CD1c-positive myeloid dendritic cell (primary cell): ENCODE measurements around the gene EXD2.
A peak's percentile ranks its signal among the peaks of the same experiment; 100 is the strongest.
"Not testable (repeated sequence)": the region's sequence is repeated elsewhere in the genome, so short reads cannot be mapped to it uniquely, and the experiment has no call there.

Experiments used
- DNase-seq: peaks from one replicate; pipeline ENCODE4 v3.0.0-alpha.2; 2016; ENCODE audit errors: extremely low spot score

The EXD2 gene

DNA sequence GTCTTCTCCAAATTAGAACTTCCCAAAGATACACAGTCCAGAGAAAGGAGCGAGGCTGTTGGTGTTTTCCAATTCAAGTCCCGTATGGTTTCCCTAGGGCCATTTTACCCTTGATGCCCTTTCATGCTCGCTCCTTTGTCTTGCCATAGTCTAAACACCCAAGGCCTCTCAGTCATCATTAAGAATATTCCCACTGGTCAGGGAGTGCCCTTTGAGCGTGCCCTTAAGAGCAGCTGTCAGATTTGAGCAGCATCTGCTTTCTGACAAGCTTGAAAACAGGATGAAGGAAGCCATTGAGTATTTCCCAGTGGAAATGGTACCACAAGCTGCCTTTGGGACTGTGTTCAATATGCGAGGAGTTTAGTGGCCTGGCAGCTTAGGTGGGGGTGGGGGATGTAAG lies 58.3 kb downstream of the EXD2 start:
- DNase-seq: no peak

DNA sequence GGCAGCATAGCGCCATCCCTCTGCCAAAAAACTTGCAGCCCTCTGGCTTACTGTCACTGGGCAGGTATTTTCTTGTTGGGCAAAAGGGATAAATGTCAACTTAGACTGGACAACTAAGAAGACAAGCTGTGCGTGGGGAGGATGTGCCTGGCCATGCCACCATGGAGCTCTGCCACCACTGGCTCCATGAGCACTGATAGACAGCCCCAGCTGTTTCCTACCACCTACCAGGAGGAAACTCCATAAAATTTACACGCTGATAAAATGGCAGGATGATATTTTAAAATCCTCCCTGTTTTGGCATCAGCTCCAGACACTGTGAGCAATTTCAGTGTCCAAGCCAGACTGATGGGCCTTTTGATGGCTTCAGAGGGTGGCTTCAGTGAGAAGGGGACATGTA lies 61.6 kb downstream of the EXD2 start:
- no peak for DNase-seq

DNA sequence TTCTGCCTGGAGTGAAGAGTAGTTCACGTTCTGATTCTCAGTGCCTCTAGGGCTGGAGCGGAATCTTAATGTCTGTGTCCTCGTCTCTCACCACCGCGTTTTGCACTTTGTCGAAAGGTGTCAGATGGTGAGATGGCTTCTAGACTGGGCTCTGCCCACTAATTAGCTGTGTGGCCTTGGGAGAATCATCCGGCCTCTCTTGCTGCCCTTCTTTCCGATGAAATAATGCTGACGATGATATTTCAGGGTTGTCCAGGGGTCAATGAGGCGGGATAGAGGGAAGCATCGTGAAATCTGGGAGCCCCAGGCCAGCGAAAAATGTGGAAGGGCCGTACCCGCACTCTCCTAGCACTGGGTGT lies 67.8 kb downstream of the EXD2 start:
- no peak for DNase-seq

DNA sequence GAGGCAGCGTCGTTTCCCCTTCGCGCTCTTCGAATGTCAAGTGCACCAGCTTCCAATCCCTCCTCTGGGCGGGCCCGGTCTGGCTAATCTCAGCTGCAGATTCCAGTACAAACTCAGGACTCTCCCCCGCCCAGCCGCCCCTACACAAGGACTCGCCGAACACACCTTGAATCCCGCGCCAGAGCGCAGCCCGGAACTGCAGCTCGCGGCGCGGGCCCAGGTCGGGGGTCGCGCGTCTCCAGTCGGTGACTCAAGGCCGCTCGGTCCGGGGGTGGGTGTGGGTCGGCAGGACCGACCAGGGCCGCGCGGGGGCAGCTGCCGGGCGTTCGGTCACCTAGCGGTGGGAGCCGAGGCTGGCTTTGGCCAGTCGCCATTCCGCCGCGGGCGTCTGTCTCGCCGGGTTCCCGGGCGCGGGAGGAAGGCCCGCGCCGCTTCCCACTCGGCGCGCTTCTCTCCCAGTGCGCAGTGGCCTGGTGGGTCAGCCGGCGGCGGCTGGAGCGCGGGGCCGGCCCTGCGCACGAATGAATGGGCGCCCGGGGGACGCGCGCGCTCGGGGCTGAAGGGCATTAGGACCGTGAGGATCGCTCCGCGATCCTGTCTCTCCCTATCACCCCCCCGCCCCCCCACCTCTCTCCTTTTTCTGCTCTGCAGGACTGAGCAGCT lies 68.4 kb downstream of the EXD2 start, which contains the start of gene GALNT16:
Gene GALNT16, plus strand, starts transcription at position 632 of the 663 bp plus-strand sequence. CDS start 133 bp downstream, outside the sequence.
- DNase-seq: peak; percentile 5

DNA sequence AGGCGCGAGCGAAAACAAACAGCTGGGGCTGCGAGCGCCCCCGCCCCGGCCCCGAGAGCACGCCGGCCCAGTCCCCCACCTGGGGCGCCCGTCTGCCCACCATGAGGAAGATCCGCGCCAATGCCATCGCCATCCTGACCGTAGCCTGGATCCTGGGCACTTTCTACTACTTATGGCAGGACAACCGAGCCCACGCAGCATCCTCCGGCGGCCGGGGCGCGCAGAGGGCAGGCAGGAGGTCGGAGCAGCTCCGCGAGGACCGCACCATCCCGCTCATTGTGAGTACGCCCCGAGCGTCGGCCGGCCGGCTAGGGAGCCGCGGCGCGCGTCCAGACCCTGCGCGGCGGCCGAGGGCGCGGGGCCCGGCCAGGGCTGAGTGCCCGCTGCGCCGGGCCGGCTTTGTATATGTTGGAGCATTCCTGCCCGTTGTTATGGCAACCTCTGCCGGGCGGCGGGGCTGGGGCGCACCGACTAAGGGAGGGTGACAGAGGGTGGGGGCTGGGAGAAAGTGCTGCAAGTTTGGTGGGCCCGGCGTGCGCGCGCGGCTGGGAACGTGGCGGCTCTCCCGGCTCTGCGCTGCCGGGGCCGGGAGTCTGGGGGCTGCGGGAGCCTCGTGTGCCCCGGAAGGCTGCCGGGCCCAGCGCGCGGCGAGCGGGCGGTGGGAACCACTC lies 69.0 kb downstream of the EXD2 start:
- no peak for DNase-seq

DNA sequence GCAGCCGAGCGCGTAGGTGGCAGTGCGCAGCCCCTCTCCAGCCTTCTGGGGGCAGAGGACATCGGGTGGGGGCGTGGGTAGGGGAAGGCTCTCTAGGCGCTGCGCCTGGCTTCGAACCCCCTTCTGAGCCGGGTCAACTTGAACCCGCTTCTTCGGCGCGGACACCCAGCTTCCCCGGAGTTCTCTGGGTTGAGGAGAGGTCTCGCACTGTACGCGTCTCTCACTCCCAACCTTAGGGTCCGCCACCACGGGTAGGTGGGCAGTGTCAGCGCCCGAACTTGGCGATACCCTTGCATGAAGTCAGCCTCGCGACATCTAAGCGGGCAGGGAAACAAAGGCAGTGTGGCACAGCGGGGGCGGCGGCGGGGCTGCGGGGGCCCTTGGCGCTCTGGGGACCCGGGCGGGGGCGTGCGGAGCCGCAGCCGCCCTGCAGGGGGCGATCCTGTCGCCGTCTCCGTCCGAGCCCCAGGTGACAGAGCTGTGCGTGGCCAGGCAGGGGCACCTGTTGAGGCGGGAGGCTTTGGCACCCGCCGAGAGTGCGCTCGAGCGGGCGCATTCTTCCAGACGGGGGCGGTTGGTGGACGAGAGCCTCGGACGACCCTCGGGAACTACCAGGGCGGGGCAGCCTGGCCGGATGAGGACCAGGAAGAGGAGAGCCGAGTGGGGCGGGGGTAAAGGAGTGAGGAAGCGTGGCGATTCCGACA lies 69.7 kb downstream of the EXD2 start:
- DNase-seq: no peak

DNA sequence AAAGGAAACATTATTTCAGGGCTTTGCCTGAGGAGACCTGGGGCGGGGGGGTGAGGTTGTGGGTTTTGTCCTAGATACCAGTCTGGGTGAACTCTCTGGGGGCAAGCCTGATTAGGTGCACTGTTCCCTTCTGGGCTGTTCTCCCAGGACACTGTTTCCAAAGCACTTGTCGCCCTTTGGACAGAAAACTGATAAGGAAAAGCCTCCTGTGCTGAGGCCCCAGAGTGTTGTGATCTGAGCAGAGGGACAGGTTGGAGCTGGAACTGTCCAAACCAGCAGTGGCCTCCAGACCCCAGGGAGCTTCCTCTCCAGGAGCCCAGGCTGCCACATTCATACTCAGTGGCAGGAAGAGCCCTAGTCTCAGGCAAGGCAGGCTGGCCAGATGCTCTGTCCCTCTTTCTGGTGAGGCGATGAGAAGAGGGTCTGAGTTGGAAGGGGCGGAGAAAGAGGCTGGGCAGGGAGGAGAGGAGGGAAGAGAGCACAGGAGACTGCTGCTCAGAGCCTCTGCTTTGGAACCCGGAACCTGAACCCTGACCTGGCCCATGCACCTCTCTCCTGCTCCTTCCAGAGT lies 70.5 kb downstream of the EXD2 start:
- DNase-seq: no peak

DNA sequence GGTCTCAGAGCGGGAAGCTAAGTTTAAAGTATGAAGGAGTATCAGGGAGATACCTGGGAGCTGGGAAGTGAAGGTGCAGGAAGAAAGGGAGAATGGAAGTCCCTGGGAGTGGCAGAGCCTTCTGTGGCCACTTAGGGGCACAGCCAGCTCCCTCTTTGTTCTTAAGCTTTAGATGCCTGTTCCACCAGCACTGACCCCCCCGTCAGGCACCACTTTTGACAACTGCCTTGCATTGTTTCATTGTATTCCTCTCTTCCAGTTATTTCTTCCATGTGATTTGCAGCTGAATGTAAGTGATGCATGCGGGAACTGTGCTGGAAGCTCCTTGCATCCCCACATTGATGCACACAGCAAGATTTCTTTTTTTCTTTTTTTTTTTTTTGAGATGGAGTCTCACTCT lies 71.2 kb downstream of the EXD2 start:
- DNase-seq: no peak

DNA sequence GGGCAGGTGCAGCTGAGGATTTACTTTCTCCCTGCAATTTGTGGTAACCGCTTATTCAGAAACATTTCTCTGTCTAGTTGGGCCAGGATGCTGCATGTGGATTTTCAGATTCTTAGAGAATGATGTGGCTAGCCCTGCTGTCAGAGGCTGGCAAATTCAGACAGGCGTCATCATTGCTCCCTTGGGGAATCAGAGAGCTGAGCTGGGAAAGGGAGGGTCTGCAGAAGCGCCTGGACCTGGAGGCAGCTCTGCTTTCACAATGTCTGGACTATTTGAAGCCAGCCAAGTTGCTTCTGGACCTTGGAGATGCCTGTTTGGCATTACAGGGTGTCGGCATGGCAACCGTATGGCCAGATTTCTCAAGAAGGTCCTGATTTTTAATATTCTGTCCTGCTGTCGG lies 72.1 kb downstream of the EXD2 start:
- DNase-seq: no peak

DNA sequence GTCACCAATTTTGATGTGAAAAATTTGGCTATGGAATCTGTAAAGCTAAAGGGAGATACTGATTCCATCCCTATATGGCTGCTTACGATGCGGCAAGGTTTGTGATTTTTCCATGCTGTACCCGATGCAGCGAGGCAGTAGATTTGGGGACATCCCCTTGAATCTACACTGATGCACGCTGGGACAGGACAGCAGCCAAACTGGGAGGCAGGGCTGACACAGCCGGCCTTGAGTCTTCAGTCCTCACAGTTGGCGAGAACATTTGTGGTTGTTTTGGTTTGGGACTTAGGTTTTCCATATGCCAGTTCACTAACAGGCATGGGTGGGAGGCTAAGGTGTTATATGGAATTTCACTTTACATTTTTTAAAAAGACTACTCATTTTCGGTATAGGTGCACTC lies 72.5 kb downstream of the EXD2 start:
- DNase-seq: no peak

DNA sequence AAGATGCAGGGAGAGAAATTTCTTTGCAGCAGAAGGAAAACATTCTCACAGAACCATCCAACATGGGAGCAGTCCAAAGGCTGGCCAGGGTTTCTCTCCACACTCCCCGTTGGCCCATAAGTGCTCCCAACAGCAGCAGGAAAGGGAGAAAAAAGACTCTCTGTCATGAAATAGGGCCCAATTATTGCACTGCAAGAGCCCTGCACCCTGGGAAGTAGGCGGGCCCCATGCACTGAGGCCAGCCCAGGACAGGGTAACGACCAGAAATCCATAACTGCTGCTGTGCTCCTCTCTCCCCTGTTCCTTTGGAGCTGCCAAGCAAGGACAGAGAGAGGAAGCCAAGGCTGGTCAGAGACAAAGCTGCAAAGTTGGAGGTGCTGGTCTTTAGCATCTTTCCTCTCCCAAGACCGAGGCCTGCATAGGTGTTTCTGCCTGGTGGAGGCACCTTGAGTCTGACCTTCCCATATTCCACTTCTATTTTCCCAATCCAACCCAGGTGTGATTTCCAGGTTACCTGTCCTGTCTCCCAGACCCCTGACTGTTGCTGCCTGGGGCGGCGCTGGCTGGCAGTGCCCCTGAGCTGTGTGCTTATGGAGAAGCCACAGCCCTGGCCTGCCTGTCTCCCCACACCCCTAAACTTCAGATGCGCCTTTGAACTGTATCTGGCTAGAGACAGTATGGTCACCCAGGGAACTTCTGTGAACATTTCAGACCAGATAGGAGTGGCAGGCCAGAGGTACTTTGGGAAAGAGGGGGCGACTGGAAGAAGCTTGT lies 75.5 kb downstream of the EXD2 start:
- DNase-seq: no peak

DNA sequence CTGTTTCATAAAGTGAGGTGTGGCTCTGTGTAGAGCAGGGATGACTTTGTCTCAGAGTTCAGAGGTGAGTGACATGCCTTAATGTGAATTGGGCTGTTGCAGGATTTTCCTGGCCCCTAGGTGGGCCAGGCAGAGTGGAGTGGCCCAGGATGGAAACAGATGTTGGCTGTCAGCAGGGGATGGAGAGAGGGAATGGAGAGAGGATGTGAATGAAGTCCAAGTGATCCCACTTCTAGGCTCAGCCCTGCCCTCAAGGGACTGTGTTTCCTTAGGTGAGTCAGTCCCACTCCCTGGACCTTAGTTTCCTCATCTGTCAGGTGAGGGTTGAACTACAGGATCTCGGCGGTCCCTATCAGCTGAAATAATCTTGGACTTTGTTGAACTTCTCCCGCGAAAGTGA lies 76.2 kb downstream of the EXD2 start:
- no peak for DNase-seq

DNA sequence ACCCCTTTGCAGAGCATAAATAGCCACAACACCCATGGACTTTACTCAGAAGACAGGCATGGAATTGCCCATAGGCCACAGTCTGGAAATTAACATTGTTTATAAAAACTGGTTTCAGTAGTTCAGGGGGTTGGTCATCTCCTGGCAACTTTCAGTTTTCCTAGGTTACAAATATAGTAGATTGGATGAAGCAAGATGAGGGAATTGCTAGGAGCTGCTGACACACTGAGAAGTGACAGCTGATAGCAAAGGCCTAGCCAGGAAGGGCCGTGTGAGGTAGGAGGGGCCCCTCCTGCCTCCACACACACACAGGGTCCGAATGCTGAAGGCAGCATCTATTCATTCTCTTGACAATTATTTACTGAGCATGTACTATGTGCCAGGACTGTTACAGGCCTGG lies 76.9 kb downstream of the EXD2 start:
- no peak for DNase-seq

DNA sequence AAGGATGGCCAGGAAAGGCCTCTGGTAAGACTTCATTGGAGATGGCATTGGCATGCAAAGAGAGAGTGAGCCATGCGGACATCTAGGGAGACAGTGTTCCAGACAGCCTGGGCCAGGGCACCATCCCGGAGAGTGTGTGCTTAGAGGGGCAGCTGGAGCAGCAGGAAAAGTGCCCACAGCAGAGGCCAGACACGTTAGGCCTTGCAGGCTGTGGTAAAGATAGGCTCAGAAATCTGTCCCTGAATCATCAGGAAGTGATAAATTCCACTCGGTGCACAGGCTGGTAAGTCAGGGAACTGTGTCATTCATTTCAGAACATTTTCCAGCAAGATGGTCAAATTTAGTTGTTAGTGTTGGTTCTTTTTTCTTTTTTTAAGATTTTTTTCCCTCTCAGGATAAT lies 77.5 kb downstream of the EXD2 start:
- no peak for DNase-seq

DNA sequence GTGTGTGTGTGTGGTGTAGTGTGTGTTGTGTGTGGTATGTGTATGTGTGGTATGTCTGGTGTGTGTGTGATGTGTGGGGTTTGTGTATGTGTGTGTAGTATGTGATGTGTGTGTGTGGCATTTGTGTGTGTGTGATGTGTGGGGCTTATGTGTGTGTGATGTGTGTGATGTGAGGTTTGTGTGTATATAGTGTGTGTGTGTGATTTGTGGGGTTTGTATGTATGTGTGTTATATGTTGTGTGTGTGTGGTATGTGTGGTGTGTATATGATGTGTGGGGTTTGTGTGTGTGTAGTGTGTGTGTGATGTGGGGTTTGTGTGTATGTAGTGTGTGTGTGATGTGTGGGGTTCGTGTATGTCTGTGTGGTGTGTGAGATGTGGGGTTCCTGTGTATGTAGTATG lies 78.1 kb downstream of the EXD2 start:
- DNase-seq: no peak

DNA sequence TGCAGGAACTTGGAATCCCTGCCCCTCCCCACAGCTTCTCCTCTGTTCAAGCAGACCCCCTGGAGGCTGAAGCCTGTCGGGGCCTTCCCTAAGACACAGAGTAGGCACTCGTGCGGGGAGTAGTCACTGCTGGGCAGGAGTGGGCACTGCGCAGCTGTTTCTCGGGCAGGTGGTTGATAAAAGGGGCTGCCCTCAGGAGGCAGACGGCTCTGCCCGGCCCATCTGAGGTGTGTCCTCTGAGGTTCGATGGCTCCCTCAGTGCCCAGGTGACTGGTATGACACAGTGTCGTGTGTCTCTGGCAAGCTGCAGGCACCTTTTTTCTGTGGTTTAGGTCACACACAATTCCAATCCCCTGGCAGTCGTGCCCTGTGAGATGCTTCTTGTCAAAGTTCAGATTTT lies 78.8 kb downstream of the EXD2 start:
- DNase-seq: no peak

DNA sequence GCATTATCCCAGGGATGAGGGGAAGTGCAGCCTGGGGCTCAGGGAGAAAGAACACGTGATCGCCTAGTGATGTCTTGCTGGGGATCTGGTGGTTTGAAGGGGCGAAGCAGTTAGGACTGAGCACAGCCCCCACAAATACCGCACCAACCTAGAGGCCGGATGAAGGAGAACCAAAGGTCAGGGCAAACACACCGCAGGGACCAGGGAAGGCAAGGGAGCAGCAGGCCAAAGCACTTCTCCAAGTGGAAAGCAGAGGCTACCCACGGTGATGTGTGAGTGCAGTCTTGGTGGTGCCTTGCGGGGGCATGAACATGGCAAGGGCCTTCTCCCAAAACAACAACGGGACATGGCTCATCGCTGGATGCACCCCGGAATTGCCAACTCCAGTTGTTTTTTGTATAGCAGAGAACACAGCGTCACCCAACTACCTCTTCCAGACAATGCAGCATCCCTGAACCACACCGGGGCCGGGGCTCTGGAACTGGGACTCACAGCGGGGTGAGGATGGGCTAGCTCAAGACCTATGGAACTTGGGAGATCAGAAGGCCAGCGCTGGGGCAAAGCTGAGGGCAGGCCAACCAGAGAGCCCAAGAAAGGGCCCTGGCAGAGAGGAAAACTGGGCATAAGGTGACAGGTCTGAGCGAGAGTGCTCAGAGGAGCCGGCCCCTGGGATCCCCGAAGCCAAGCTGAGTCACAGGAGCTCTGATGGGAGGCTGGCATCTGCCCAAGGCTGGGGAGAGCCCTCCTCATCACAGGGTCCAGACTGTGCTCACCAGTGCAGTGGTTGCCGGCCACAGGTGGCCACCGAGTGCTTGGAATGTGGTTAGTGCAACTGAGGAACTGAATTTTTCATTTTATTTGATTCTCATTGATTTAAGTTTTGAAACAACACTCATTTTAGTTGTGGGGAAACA lies 79.8 kb downstream of the EXD2 start:
- no peak for DNase-seq

DNA sequence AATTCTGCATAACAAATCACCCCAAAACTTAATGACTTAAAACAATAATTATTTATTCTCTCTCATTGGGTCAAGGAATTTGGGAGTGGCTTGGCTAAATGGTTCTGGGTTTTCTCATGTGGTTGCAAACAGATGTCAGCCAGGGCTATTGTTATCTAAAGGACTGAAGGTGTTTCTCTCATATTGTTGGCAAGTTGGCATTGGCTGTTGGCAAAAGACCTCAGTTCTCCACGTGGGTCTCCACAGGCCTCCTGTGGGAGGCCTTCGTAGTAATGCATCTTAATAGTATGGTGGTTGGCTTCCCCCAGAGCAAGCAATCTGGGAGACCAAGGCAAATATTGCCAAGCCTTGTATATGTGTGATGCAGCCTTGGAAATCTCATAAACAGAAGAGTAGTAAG lies 83.0 kb downstream of the EXD2 start:
- no peak for DNase-seq

DNA sequence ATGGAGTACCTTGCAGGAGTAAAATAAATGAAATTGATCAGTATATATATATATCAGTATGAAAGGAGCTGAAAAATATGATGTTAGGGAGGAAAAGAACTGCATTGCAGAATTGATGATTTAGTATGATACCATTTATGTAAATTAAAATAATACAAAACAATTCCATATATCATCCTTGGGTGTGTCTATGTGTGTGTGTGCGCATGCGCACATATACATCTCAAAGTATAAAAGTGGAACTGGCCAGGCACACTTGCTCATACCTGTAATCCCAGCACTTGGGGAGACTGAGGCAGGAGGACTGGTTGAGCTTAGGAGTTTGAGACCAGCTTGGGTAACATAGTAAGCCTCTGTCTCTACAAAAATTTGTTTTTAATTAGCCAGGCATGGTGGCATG lies 84.0 kb downstream of the EXD2 start:
- no peak for DNase-seq

DNA sequence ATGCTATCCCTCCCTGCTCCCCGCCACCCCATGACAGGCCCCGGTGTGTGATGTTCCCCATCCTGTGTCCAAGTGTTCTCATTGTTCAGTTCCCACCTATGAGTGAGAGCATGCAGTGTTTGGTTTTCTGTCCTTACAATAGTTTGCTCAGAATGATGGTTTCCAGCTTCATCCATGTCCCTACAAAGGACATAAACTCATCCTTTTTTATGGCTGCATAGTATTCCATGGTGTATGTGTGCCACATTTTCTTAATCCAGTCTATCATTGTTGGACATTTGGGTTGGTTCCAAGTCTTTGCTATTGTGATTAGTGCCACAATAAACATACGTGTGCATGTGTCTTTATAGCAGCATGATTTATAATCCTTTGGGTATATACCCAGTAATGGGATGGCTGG lies 86.1 kb downstream of the EXD2 start:
- DNase-seq: not testable (repeated sequence)

DNA sequence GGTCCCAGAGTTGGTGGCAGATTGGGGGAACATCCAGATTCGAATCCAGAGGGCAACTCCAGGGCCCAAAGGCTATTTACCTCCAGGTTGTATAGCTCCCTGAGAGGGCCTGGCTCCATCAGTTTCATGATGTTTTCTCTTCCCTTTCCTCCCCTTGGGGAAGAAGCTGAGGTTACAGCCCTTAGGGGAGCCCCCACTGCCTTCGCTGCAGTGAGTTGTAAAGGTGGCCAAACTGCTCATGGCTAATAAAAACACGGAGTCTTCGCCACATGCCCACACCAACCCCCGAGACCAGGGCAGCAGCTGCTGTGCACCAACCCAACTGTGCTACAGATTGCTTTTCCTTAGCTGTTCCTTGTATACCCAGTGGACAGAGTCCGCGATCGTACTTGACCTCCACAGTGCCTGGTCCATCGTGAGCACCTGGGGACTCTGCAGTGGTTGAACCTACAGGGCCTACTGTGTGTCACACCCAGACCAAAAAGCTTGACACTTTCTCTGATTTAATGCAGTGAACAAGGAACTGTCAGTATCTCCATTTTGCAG lies 89.5 kb downstream of the EXD2 start:
- no peak for DNase-seq
